ENCODE data around the gene ORAI2.

ORAI2 gene

DNA sequence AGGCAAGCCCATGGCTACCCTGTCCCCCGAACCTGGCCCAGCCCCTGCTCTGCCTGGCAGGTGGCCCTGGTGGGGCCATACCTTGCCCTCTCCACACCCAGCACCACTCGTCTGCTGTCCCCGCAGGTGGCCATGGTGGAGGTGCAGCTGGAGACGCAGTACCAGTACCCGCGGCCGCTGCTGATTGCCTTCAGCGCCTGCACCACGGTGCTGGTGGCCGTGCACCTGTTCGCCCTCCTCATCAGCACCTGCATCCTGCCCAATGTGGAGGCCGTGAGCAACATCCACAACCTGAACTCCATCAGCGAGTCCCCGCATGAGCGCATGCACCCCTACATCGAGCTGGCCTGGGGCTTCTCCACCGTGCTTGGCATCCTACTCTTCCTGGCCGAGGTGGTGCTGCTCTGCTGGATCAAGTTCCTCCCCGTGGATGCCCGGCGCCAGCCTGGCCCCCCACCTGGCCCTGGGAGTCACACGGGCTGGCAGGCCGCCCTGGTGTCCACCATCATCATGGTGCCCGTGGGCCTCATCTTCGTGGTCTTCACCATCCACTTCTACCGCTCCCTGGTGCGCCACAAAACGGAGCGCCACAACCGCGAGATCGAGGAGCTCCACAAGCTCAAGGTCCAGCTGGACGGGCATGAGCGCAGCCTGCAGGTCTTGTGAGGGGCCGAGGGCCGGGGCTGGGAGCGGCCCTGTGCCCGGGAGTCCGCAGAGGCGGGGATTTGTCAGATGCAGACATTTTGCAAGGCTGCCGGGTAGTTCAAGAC lies 13.2 kb downstream of the ORAI2 start:
- Histone ChIP-seq H3K9me3 (ENCODE audit: severe bottlenecking) (no peaks in the 10 kb centered on the region), H3K4me3 (ENCODE audit: low read depth, low read length) (no peak overlapping the region), H3K27ac (no peak overlapping the region), H3K36me3 (peaks cover 57% of the 10 kb centered on the region), H3K27me3 (ENCODE audit: insufficient read depth, low read depth, severe bottlenecking) (no peaks in the 10 kb centered on the region)
- TF ChIP-seq, protein P1, sequence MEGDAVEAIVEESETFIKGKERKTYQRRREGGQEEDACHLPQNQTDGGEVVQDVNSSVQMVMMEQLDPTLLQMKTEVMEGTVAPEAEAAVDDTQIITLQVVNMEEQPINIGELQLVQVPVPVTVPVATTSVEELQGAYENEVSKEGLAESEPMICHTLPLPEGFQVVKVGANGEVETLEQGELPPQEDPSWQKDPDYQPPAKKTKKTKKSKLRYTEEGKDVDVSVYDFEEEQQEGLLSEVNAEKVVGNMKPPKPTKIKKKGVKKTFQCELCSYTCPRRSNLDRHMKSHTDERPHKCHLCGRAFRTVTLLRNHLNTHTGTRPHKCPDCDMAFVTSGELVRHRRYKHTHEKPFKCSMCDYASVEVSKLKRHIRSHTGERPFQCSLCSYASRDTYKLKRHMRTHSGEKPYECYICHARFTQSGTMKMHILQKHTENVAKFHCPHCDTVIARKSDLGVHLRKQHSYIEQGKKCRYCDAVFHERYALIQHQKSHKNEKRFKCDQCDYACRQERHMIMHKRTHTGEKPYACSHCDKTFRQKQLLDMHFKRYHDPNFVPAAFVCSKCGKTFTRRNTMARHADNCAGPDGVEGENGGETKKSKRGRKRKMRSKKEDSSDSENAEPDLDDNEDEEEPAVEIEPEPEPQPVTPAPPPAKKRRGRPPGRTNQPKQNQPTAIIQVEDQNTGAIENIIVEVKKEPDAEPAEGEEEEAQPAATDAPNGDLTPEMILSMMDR (IDR thresholded peaks at IDR 0.05; ENCODE audit: low read depth, low read length) = no peak
- no peak for DNase-seq

DNA sequence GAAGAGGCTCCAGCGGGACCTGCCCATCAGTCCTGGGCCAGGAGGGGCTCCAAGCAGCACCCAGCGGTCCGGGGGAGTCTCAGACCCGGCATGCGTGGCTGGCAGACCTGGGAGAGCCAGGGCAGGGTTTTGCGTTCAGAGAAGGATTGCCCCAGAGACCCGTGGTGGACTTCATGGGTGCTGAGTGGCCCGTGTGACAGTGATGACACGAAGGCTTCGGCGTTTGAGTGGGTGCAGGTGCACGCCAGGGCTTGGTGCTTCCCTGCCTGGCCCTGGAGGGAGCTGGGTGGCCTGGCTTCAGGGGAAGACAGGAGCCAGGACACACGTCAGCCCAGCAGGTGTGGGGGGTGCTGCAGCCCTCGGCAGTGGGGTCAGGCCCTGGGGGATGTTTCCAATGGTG lies 13.9 kb downstream of the ORAI2 start:
- no peak overlapping the region for H3K27ac ChIP-seq
- no peak for DNase-seq
- peaks cover 53% of the 10 kb centered on the region for H3K36me3 ChIP-seq
- TF ChIP-seq, protein P1 (IDR thresholded peaks at IDR 0.05; ENCODE audit: low read depth, low read length) = no peak
- H3K9me3 ChIP-seq (ENCODE audit: severe bottlenecking) = no peaks in the 10 kb centered on the region
- H3K4me3 ChIP-seq (ENCODE audit: low read depth, low read length) = no peak overlapping the region
- no peaks in the 10 kb centered on the region for H3K27me3 ChIP-seq (ENCODE audit: insufficient read depth, low read depth, severe bottlenecking)

DNA sequence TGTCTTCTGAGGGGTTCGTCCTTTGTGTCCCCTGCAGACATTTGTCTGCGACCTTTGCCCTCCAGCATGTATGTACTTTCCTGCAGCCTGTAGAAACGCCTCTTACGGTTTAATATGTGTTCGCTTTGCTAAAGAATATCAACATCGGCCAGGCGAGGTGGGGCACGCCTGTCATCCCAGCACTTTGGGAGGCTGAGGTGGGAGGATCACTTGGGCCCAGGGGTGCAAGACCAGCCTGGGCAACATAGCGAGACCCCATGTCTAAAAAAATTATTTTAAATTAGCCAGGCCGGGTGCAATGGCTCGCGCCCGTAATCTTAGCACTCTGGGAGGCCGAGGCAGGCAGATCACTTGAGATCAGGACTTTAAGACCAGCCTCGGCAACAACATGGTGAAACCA lies 15.8 kb downstream of the ORAI2 start:
- no peak for DNase-seq
- Histone ChIP-seq H3K27me3 (ENCODE audit: insufficient read depth, low read depth, severe bottlenecking) (no peaks in the 10 kb centered on the region), H3K4me3 (ENCODE audit: low read depth, low read length) (no peak overlapping the region), H3K27ac (no peak overlapping the region), H3K9me3 (ENCODE audit: severe bottlenecking) (no peaks in the 10 kb centered on the region), H3K36me3 (peaks cover 40% of the 10 kb centered on the region)
- TF ChIP-seq, protein P1 (IDR thresholded peaks at IDR 0.05; ENCODE audit: low read depth, low read length) = no peak

DNA sequence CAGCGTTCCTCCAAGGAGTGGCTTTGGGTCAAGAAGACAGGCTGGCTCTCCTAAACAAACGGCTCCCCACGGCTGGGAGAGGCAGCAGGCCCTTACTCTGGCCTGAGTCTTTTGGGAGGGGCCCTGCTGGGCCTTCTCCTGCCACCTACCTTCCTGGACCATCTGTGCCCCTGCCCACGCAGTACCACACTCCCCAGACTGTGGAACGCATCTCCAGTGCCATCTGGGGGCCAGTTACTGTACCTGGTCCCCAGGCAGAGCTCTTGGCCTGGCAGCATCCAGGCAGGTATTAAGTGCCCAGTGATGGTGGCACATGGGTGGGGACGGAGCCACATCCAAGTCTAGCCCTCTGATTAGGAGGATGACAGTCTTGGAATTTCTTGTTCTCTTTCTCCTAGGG lies 16.9 kb downstream of the ORAI2 start:
- DNase-seq = peak; percentile 40

DNA sequence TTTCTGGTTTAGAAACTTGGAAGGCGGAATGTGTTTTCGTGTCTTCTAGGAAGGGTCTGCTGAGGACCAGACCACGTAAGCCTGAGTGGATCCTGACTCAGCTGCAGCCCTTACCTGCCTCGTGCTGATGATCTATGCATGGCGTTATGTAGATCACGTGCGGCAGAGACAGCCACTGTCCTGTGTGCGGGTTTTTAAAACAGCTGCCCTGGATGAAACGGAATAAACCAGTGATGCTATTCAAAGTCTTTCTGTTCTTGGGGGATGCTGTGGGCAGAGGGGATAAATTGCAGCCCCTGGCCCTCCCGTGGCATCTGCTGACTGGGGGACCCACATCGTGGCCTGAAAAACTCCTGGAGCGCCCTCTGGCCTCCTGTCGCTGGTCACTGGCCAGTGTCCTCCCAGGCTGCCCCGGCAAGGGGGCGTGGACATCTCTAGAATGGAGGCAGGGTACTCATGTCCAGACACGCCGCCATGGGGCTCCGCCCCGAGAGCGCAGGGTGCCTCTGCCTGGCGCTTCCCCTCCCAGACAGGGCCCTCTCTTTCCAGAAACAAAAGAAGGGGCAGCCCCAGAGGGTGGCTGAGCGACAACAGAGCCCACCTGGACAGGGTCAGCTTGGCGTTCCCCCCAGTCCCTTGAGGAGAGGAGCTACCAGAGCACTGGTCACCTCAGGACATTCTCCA lies 18.1 kb downstream of the ORAI2 start:
- Histone ChIP-seq H3K27ac (peak overlapping the region; percentile 80), H3K4me3 (ENCODE audit: low read depth, low read length) (peak overlapping the region; percentile 31; the same call in 1 of the 2 replicates), H3K9me3 (ENCODE audit: severe bottlenecking) (no peaks in the 10 kb centered on the region), H3K36me3 (peaks cover 33% of the 10 kb centered on the region), H3K27me3 (ENCODE audit: insufficient read depth, low read depth, severe bottlenecking) (no peaks in the 10 kb centered on the region)
- peak; percentile 95 for DNase-seq
- TF ChIP-seq, protein P1 (IDR thresholded peaks at IDR 0.05; ENCODE audit: low read depth, low read length) = peak; percentile 64

More for the DNA sequence above, 16.9 kb downstream of the ORAI2 start:
- H3K36me3 ChIP-seq = peaks cover 34% of the 10 kb centered on the region
- no peaks in the 10 kb centered on the region for H3K9me3 ChIP-seq (ENCODE audit: severe bottlenecking)
- no peak overlapping the region for H3K4me3 ChIP-seq (ENCODE audit: low read depth, low read length)
- no peaks in the 10 kb centered on the region for H3K27me3 ChIP-seq (ENCODE audit: insufficient read depth, low read depth, severe bottlenecking)
- TF ChIP-seq, protein P1 (IDR thresholded peaks at IDR 0.05; ENCODE audit: low read depth, low read length) = peak; percentile 55
- H3K27ac ChIP-seq = peak overlapping the region; percentile 24; the same call in 1 of the 2 replicates
